CD4-positive, alpha-beta T cell (primary cell): ENCODE results near the gene LEFTY2. TPM values are rescaled to one million over a fixed set of nuclear protein-coding genes. Genes with fewer than 3 reads are reported as not detected.

Source experiments
- ATAC-seq: fragments of 200-7000 bp; cut with Tn5 transposase; one replicate; pipeline ENCODE4 v1.10.0; 2022; ENCODE audit warnings: mild to moderate bottlenecking; ENCODE audit not compliant: poor library complexity
- CTCF ChIA-PET: fragments of 350-600 bp; sonication (Branson Sonifier 250); formaldehyde crosslinking; loops from one replicate; lab custom pipeline; 2021; ENCODE audit warnings: antibody characterized with exemption, inconsistent platforms; lab: Charles Lee
- POLR2A ChIA-PET: fragments of 350-600 bp; sonication (Branson Sonifier 250); formaldehyde crosslinking; loops from one replicate; lab custom pipeline; 2021; ENCODE audit warnings: antibody characterized with exemption, inconsistent platforms; lab: Charles Lee
- DNase-seq, 14 experiments: peaks; one replicate each; pipeline ENCODE4 v3.0.0-alpha.2; 2013 to 2020; ENCODE audit warnings: mixed read lengths in 2 of 14
- H3K27ac ChIP-seq, 2 donors: one replicate each; pipeline versions ENCODE4 v1.5.1 to v1.7.0; 2013; ENCODE audit warnings: low read length in 2 of 2, low read depth in 1 of 2, mild to moderate bottlenecking in 1 of 2
- H3K27me3 ChIP-seq, 2 experiments: 1 replicate in 1 of 2; 2 replicates in 1 of 2; pipeline versions ENCODE4 v1.6.1 to v1.7.0; 2013; ENCODE audit warnings: low read length in 2 of 2, control low read depth in 1 of 2, mild to moderate bottlenecking in 1 of 2, moderate library complexity in 1 of 2; ENCODE audit not compliant: insufficient read depth in 2 of 2, control insufficient read depth in 1 of 2
- H3K36me3 ChIP-seq: one replicate; pipeline ENCODE4 v1.6.1; 2013; ENCODE audit warnings: low read length, control low read depth; ENCODE audit not compliant: insufficient read depth
- H3K4me1 ChIP-seq: one replicate; pipeline ENCODE4 v1.6.1; 2013; ENCODE audit warnings: low read length, control low read depth; ENCODE audit not compliant: insufficient read depth
- H3K4me3 ChIP-seq: one replicate; pipeline ENCODE4 v1.5.1; 2013; ENCODE audit warnings: mild to moderate bottlenecking, low read length, moderate library complexity
- H3K9me3 ChIP-seq, 2 experiments: 1 replicate in 1 of 2; 2 replicates in 1 of 2; pipeline versions ENCODE4 v1.6.1 to v1.7.0; 2013; ENCODE audit warnings: low read length in 2 of 2, mild to moderate bottlenecking in 2 of 2, control low read depth in 1 of 2, moderate library complexity in 1 of 2; ENCODE audit not compliant: control insufficient read depth in 1 of 2, insufficient read depth in 1 of 2
- H3K27ac Mint-ChIP-seq: one replicate; pipeline ENCODE4 v1.8.0; 2020; ENCODE audit warnings: mixed read lengths
- H3K27me3 Mint-ChIP-seq: one replicate; pipeline ENCODE4 v1.8.0; 2021; ENCODE audit warnings: mixed read lengths
- H3K36me3 Mint-ChIP-seq: one replicate; pipeline ENCODE4 v1.8.0; 2021; ENCODE audit warnings: low read depth, mixed read lengths
- H3K4me1 Mint-ChIP-seq: one replicate; pipeline ENCODE4 v1.8.0; 2021; ENCODE audit warnings: low read depth, mixed read lengths
- H3K4me3 Mint-ChIP-seq: one replicate; pipeline ENCODE4 v1.8.0; 2020; ENCODE audit warnings: mild to moderate bottlenecking, mixed read lengths
- H3K9me3 Mint-ChIP-seq: one replicate; pipeline ENCODE4 v1.8.0; 2020; ENCODE audit warnings: mixed read lengths
- intact Hi-C, 2 experiments: fragments of 100-400 bp; cut with DNase I in 1 of 2; cut with micrococcal nuclease in 1 of 2; formaldehyde crosslinking; loops; one replicate each; pipeline versions ENCODE4 v1.15.1 to v1.9.0; 2023 to 2025; cut with DNase I, micrococcal nuclease
- total RNA-seq, 174 experiments: library from RNA in 2 of 174; stranded (reverse) in 2 of 174; gene quantifications; one replicate each; pipeline ENCODE4 v1.2.3 and lab custom pipeline; 2021 to 2026
- TF ChIP-seq, protein P1 (sequence below): fragments of 200-600 bp; IDR thresholded peaks from one replicate; pipeline ENCODE4 v1.8.0; 2022; ENCODE audit warnings: antibody characterized with exemption, mild to moderate bottlenecking

Gene LEFTY2
- total RNA-seq, 2 experiments from 2014 or later = not detected

- Histone ChIP-seq H3K9me3 (no peaks in the 10 kb centered on the region), H3K27ac (no peak overlapping the region), H3K4me1 (peaks cover 28% of the 10 kb centered on the region), H3K4me3 (no peak overlapping the region), H3K27me3 (no peaks in the 10 kb centered on the region), H3K36me3 (peaks cover 34% of the 10 kb centered on the region)
- H3K4me1 Mint-ChIP-seq = peaks cover 43% of the 10 kb centered on the region
- DNase-seq = no peak
- TF ChIP-seq, protein P1, sequence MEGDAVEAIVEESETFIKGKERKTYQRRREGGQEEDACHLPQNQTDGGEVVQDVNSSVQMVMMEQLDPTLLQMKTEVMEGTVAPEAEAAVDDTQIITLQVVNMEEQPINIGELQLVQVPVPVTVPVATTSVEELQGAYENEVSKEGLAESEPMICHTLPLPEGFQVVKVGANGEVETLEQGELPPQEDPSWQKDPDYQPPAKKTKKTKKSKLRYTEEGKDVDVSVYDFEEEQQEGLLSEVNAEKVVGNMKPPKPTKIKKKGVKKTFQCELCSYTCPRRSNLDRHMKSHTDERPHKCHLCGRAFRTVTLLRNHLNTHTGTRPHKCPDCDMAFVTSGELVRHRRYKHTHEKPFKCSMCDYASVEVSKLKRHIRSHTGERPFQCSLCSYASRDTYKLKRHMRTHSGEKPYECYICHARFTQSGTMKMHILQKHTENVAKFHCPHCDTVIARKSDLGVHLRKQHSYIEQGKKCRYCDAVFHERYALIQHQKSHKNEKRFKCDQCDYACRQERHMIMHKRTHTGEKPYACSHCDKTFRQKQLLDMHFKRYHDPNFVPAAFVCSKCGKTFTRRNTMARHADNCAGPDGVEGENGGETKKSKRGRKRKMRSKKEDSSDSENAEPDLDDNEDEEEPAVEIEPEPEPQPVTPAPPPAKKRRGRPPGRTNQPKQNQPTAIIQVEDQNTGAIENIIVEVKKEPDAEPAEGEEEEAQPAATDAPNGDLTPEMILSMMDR = no peak
- no peaks in the 10 kb centered on the region for H3K9me3 Mint-ChIP-seq
- POLR2A ChIA-PET = interaction anchor here (1.2 kb wide), 1 partner anchor 32 kb away, joined by 3 read pairs; no protein-coding TSS in a partner anchor
- CTCF ChIA-PET = no interaction called here
- peak overlapping the region; percentile 15 for H3K27ac Mint-ChIP-seq
- no peak overlapping the region for H3K4me3 Mint-ChIP-seq
- H3K27me3 Mint-ChIP-seq = no peaks in the 10 kb centered on the region
- intact Hi-C loops = loop anchor here in 1 of 2 experiments (5.0 to 10.0 kb wide), 3 partner anchors 60 to 363 kb away; partner anchors contain the start of gene SRP9
- H3K36me3 Mint-ChIP-seq = peaks cover 37% of the 10 kb centered on the region
- no peak for ATAC-seq
Observed at GRCh38 chr1:225914947-225915346, 26.1 kb downstream of the LEFTY2 start.

DNA sequence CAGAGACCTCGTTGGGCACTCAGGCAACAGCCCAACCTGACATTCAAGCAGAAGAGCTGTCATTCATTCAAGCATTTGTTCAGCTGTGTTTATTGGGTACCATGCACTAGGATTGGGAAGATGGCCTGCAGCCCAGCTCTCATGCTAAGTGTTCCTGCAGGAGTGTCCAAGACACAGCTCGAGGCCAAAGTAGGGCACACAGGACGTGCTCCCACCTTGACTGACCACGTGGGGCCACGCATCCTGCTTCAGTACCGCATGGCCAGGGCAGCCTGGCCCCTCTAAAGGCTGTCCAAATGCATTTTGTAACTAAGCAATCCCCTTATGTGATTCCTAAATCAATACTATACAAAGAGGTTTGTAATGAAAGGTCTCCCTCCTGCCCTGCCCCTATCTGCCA, 26.6 kb downstream of the LEFTY2 start:
- H3K27me3 Mint-ChIP-seq = no peaks in the 10 kb centered on the region
- H3K36me3 Mint-ChIP-seq = peaks cover 31% of the 10 kb centered on the region
- H3K27ac Mint-ChIP-seq = no peak overlapping the region
- H3K9me3 Mint-ChIP-seq = no peaks in the 10 kb centered on the region
- ATAC-seq = no peak
- H3K36me3 ChIP-seq = peaks cover 28% of the 10 kb centered on the region
- no peaks in the 10 kb centered on the region for H3K9me3 ChIP-seq
- H3K4me3 Mint-ChIP-seq = no peak overlapping the region
- H3K4me3 ChIP-seq = no peak overlapping the region
- no peak overlapping the region for H3K27ac ChIP-seq
- peaks cover 28% of the 10 kb centered on the region for H3K4me1 ChIP-seq
- intact Hi-C loops = loop anchor here in 1 of 2 experiments (5.0 to 10.0 kb wide), 3 partner anchors 60 to 362 kb away; partner anchors contain the start of gene SRP9
- H3K27me3 ChIP-seq = no peaks in the 10 kb centered on the region
- ChIA-PET CTCF (no interaction called here), POLR2A (interaction anchor here (0.8 to 1.0 kb wide), 2 partner anchors 17 to 34 kb away, joined by 3 read pairs; no protein-coding TSS in a partner anchor)
- DNase-seq = no peak
- H3K4me1 Mint-ChIP-seq = peaks cover 43% of the 10 kb centered on the region
- TF ChIP-seq, protein P1 = no peak

DNA sequence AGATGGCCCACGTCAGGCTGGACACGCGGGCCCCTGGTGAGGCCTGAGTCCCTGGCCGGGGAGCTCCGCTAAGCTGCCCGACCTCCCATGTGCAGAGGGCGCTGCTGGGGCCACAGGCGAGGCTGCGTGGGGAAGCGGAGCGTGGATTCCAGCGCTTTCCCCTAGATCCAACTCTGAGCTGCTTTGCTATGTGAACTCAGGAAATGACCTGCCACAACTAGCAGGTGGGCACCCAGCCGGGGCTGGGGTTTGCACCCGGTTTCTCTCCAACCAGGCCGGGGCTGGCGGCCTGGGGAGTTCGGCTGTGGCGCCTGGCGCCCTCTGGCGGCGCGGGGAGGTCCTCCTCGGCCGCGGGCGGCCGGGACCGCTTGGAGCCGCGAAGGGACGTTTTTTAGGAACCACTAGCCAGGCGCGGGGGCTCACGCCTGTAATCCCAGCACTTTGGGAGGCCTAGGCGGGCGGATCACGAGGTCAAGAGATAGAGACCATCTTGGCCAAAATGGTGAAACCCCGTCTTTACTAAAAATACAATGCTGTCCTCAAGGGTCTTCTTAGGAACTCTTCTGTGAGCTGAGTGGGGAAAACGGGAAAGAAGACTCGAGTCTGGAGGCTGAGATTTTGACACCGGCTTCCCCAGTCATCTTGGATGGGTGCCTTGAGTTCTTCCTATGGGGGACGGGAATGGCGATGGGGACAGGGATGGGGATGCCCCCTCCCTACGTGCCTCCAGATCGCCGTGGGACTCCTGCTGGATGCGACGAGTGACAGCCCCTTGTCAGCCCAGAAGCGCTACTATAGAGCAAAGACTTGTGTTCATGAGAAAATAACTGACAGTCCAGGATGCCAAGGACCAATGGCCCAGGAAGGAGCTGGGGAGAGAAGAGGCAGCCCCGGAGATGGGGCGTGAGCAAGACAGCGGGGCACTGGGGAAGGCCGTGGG, 29.6 kb downstream of the LEFTY2 start:
- Mint-ChIP-seq H3K4me1 (peaks cover 42% of the 10 kb centered on the region), H3K27ac (no peak overlapping the region), H3K9me3 (no peaks in the 10 kb centered on the region), H3K27me3 (no peaks in the 10 kb centered on the region), H3K36me3 (peaks cover 12% of the 10 kb centered on the region), H3K4me3 (no peak overlapping the region)
- no peaks in the 10 kb centered on the region for H3K27me3 ChIP-seq
- no peaks in the 10 kb centered on the region for H3K9me3 ChIP-seq
- ChIA-PET POLR2A (interaction anchor here (0.5 to 6.8 kb wide), 11 partner anchors 14 to 136 kb away, joined by 3 to 75 read pairs (median 4); partner anchors contain the start of genes SRP9 and TMEM63A), CTCF (interaction anchor here (0.6 to 2.4 kb wide), 14 partner anchors 11 to 134 kb away, joined by 3 to 11 read pairs (median 5); partner anchors contain the start of genes PYCR2 and SRP9)
- H3K27ac ChIP-seq = no peak overlapping the region
- H3K4me1 ChIP-seq = peaks cover 28% of the 10 kb centered on the region
- H3K36me3 ChIP-seq = peaks cover 5% of the 10 kb centered on the region
- H3K4me3 ChIP-seq = no peak overlapping the region
- TF ChIP-seq, protein P1 = peak; percentile 97
- intact Hi-C loops = loop anchor here (1.0 to 10.0 kb wide), 10 partner anchors 30 to 437 kb away; partner anchors contain the start of gene SRP9 (in 1 of the 2)
- ATAC-seq (peak; percentile 95), DNase-seq (peak; percentile 52 to 88 (median 69))
